ENCODE data around the gene KLHL29. TPM values are rescaled to one million over a fixed set of nuclear protein-coding genes. Genes with fewer than 3 reads are reported as not detected.

Gene KLHL29
- total RNA-seq, 1 donor from 2014 or later = 5.5 TPM

- no peaks in the 10 kb centered on the region for H3K36me3 ChIP-seq (ENCODE audit: insufficient read depth, low read length)
- H3K9ac ChIP-seq (ENCODE audit: low read length) = no peak overlapping the region
- no peaks in the 10 kb centered on the region for H3K9me3 ChIP-seq (ENCODE audit: insufficient read depth, low read depth, low read length)
- no peaks in the 10 kb centered on the region for H3K79me2 ChIP-seq (ENCODE audit: insufficient read depth, low read length)
- H4K20me1 ChIP-seq (ENCODE audit: insufficient read depth, low read length) = peaks cover 4% of the 10 kb centered on the region
- H2AFZ ChIP-seq (ENCODE audit: low read depth, low read length) = no peak overlapping the region
- peaks cover 90% of the 10 kb centered on the region for H3K27me3 Mint-ChIP-seq (ENCODE audit: low read depth, unreplicated experiment)
- H3K4me1 ChIP-seq (ENCODE audit: insufficient read depth, low read length) = no peaks in the 10 kb centered on the region
- TF ChIP-seq EZH2 (IDR thresholded peaks at IDR 0.05; ENCODE audit: insufficient read depth, low read length) (no peak), CTCF (IDR thresholded peaks at IDR 0.05; ENCODE audit: insufficient read depth, low read depth, low read length) (no peak)
- DNase-seq (ENCODE audit: low read depth) = no peak
- FAIRE-seq = no peak
- no peak overlapping the region for H3K4me3 ChIP-seq (ENCODE audit: insufficient read depth, low read depth, low read length)
- no peak overlapping the region for H3K27ac Mint-ChIP-seq (ENCODE audit: unreplicated experiment)
- H3K27ac ChIP-seq (ENCODE audit: low read depth, low read length) = no peak overlapping the region
- no peak overlapping the region for H3K4me2 ChIP-seq (ENCODE audit: low read length)
- H3K4me3 Mint-ChIP-seq (ENCODE audit: unreplicated experiment) = no peak overlapping the region
- H3K36me3 Mint-ChIP-seq (ENCODE audit: low read depth, unreplicated experiment) = peaks cover 4% of the 10 kb centered on the region
- no peaks in the 10 kb centered on the region for H3K4me1 Mint-ChIP-seq (ENCODE audit: low read depth, unreplicated experiment)
- H3K9me3 Mint-ChIP-seq (ENCODE audit: unreplicated experiment) = peaks cover 14% of the 10 kb centered on the region
- no peaks in the 10 kb centered on the region for H3K27me3 ChIP-seq (ENCODE audit: insufficient read depth, low read length)
These were observed 84.2 kb downstream of the KLHL29 start for GRCh38 chr2:23469142-23469540.

- Mint-ChIP-seq H3K27me3 (ENCODE audit: low read depth, unreplicated experiment) (peaks cover 78% of the 10 kb centered on the region), H3K4me1 (ENCODE audit: low read depth, unreplicated experiment) (peaks cover 2% of the 10 kb centered on the region), H3K9me3 (ENCODE audit: unreplicated experiment) (peaks cover 11% of the 10 kb centered on the region), H3K36me3 (ENCODE audit: low read depth, unreplicated experiment) (peaks cover 7% of the 10 kb centered on the region), H3K27ac (ENCODE audit: unreplicated experiment) (no peak overlapping the region), H3K4me3 (ENCODE audit: unreplicated experiment) (no peak overlapping the region)
- no peak overlapping the region for H3K4me2 ChIP-seq (ENCODE audit: low read length)
- no peak for FAIRE-seq
- no peaks in the 10 kb centered on the region for H3K36me3 ChIP-seq (ENCODE audit: insufficient read depth, low read length)
- H3K9ac ChIP-seq (ENCODE audit: low read length) = no peak overlapping the region
- no peak for DNase-seq (ENCODE audit: low read depth)
- H4K20me1 ChIP-seq (ENCODE audit: insufficient read depth, low read length) = no peaks in the 10 kb centered on the region
- H3K9me3 ChIP-seq (ENCODE audit: insufficient read depth, low read depth, low read length) = no peaks in the 10 kb centered on the region
- no peak for TF ChIP-seq CTCF (IDR thresholded peaks at IDR 0.05; ENCODE audit: insufficient read depth, low read depth, low read length)
- no peak overlapping the region for H3K27ac ChIP-seq (ENCODE audit: low read depth, low read length)
- H3K27me3 ChIP-seq (ENCODE audit: insufficient read depth, low read length) = peaks cover 2% of the 10 kb centered on the region
- H3K4me1 ChIP-seq (ENCODE audit: insufficient read depth, low read length) = no peaks in the 10 kb centered on the region
- H2AFZ ChIP-seq (ENCODE audit: low read depth, low read length) = no peak overlapping the region
- no peaks in the 10 kb centered on the region for H3K79me2 ChIP-seq (ENCODE audit: insufficient read depth, low read length)
- no peak overlapping the region for H3K4me3 ChIP-seq (ENCODE audit: insufficient read depth, low read depth, low read length)
These were observed 90.1 kb downstream of the KLHL29 start for GRCh38 chr2:23475036-23475435.

DNA sequence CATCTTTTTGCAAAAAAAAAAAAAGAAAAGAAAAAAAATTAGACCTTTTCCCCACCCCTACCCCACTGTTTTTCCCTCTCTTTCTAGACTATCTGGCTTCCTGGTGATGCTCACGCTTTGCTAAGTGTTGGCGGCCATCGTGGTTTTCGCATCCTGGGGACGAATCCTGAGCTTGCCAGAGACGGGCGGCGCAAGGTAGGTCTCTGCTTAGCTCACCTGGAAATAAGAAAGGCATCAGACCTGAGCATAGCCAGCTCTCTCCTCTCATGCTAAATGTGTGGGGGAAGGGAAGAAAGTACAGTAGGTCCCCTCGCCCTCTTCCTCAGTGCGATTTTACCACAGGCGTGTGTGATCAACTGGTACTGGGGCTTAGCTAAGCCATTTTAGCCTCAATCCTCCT, 90.5 kb downstream of the KLHL29 start:
- Mint-ChIP-seq H3K27me3 (ENCODE audit: low read depth, unreplicated experiment) (peaks cover 76% of the 10 kb centered on the region), H3K4me1 (ENCODE audit: low read depth, unreplicated experiment) (peaks cover 3% of the 10 kb centered on the region), H3K27ac (ENCODE audit: unreplicated experiment) (no peak overlapping the region), H3K36me3 (ENCODE audit: low read depth, unreplicated experiment) (peaks cover 7% of the 10 kb centered on the region), H3K4me3 (ENCODE audit: unreplicated experiment) (no peak overlapping the region), H3K9me3 (ENCODE audit: unreplicated experiment) (peaks cover 11% of the 10 kb centered on the region)
- DNase-seq (ENCODE audit: low read depth) = no peak
- Histone ChIP-seq H3K79me2 (ENCODE audit: insufficient read depth, low read length) (no peaks in the 10 kb centered on the region), H3K27ac (ENCODE audit: low read depth, low read length) (no peak overlapping the region), H3K9me3 (ENCODE audit: insufficient read depth, low read depth, low read length) (no peaks in the 10 kb centered on the region), H2AFZ (ENCODE audit: low read depth, low read length) (no peak overlapping the region), H3K4me1 (ENCODE audit: insufficient read depth, low read length) (no peaks in the 10 kb centered on the region), H3K27me3 (ENCODE audit: insufficient read depth, low read length) (peaks cover 2% of the 10 kb centered on the region), H3K9ac (ENCODE audit: low read length) (no peak overlapping the region), H3K36me3 (ENCODE audit: insufficient read depth, low read length) (no peaks in the 10 kb centered on the region), H4K20me1 (ENCODE audit: insufficient read depth, low read length) (no peaks in the 10 kb centered on the region), H3K4me3 (ENCODE audit: insufficient read depth, low read depth, low read length) (no peak overlapping the region), H3K4me2 (ENCODE audit: low read length) (no peak overlapping the region)
- TF ChIP-seq CTCF (IDR thresholded peaks at IDR 0.05; ENCODE audit: insufficient read depth, low read depth, low read length) (no peak), EZH2 (IDR thresholded peaks at IDR 0.05; ENCODE audit: insufficient read depth, low read length) (no peak)
- no peak for FAIRE-seq
